Activated naive CD8-positive, alpha-beta T cell treated with anti-CD3 and anti-CD28 coated beads, Interleukin-2, amount 10 ng/mL, durations not matched to agents 7 days and 5 days (primary cell): Measurements from ENCODE around the gene GPR173. TPM values are rescaled to one million over a fixed set of nuclear protein-coding genes. Genes with fewer than 3 reads are reported as not detected.

Source experiments
- ATAC-seq: fragments of 150-1000 bp; cut with Tn5 transposase; one replicate; pipeline ENCODE4 v1.10.0; 2021; ENCODE audit warnings: low read depth, moderate library complexity
- POLR2A ChIA-PET: fragments of 350-600 bp; sonication (Branson Sonifier 250); formaldehyde crosslinking; loops from one replicate; lab custom pipeline; 2021; ENCODE audit warnings: antibody characterized with exemption; lab: Charles Lee
- DNase-seq: peaks from one replicate; pipeline ENCODE4 v3.0.0; 2021
- H3K27ac Mint-ChIP-seq: one replicate; pipeline ENCODE4 v1.8.0; 2022; ENCODE audit warnings: mild to moderate bottlenecking, mixed read lengths
- H3K27me3 Mint-ChIP-seq: one replicate; pipeline ENCODE4 v1.8.0; 2022; ENCODE audit warnings: mild to moderate bottlenecking, moderate library complexity, mixed read lengths
- H3K36me3 Mint-ChIP-seq: one replicate; pipeline ENCODE4 v1.8.0; 2021; ENCODE audit warnings: mild to moderate bottlenecking, mixed read lengths
- H3K4me1 Mint-ChIP-seq: one replicate; pipeline ENCODE4 v1.8.0; 2021; ENCODE audit warnings: mixed read lengths
- H3K4me3 Mint-ChIP-seq: one replicate; pipeline ENCODE4 v1.8.0; 2022; ENCODE audit warnings: mild to moderate bottlenecking, moderate library complexity, mixed read lengths
- H3K9me3 Mint-ChIP-seq: one replicate; pipeline ENCODE4 v1.8.0; 2021; ENCODE audit warnings: mixed read lengths
- total RNA-seq, 2 experiments: library from RNA; stranded (reverse); gene quantifications; one replicate each; pipeline ENCODE4 v1.2.3, GENCODE V29; 2021

Gene GPR173
- total RNA-seq, 2 experiments from 2014 or later = 0.08 to 0.14 TPM

DNA sequence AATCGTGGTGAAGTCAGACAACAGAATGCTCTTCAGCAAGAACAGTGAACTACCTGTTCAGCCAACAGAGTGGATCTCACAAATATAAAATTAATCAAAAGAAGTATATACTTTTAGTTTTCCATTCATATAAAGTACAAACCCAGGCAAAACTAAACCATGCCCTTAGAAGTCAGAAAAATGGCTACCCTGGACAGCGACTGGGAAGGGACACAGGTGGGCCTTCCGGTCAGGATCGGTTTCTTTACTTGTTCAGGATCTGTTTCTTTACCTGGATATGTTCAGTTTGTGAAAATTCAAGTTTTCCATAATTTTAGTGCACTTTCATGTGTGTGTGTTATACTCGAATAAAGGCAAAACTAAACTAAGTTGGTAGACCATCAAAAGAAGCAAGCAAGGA is 12.4 kb upstream of the GPR173 start:
- Mint-ChIP-seq H3K36me3 (no peaks in the 10 kb centered on the region), H3K4me3 (no peak overlapping the region), H3K9me3 (no peaks in the 10 kb centered on the region), H3K4me1 (no peaks in the 10 kb centered on the region), H3K27ac (no peak overlapping the region), H3K27me3 (peaks cover 4% of the 10 kb centered on the region)
- DNase-seq = no peak
- no peak for ATAC-seq
- POLR2A ChIA-PET = no interaction called here

GRCh38 chrX:53039236-53039635 is 9.4 kb upstream of the GPR173 start:
- Mint-ChIP-seq H3K27me3 (peaks cover 6% of the 10 kb centered on the region), H3K9me3 (no peaks in the 10 kb centered on the region), H3K27ac (no peak overlapping the region), H3K36me3 (no peaks in the 10 kb centered on the region), H3K4me1 (no peaks in the 10 kb centered on the region), H3K4me3 (no peak overlapping the region)
- POLR2A ChIA-PET = no interaction called here
- no peak for ATAC-seq
- DNase-seq = no peak

DNA sequence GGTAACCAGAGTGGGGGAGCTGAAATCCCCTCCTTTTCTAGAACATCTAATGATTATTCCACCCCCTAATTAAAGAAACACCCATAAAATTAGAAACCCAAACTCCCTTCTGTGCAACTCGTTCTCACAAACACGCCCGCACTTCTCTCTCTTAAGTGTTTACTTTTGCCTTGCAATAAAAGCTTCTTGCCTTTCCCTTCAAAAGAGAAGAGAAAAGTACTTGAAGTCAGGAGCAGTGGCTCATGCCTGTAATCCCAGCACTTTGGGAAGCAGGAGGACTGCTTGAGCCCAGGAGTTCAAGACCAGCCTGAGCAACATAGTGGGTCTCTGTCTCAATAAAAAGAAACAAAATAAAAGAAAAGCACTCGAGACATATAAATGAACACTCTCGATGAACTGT is 3.6 kb upstream of the GPR173 start:
- H3K9me3 Mint-ChIP-seq = no peaks in the 10 kb centered on the region
- H3K4me1 Mint-ChIP-seq = no peaks in the 10 kb centered on the region
- no peaks in the 10 kb centered on the region for H3K36me3 Mint-ChIP-seq
- ATAC-seq = no peak
- no peak overlapping the region for H3K27ac Mint-ChIP-seq
- H3K27me3 Mint-ChIP-seq = peaks cover 7% of the 10 kb centered on the region
- POLR2A ChIA-PET = no interaction called here
- no peak overlapping the region for H3K4me3 Mint-ChIP-seq
- no peak for DNase-seq

GRCh38 chrX:53047228-53047627 is 1.4 kb upstream of the GPR173 start:
- H3K27ac Mint-ChIP-seq = no peak overlapping the region
- POLR2A ChIA-PET = no interaction called here
- no peaks in the 10 kb centered on the region for H3K4me1 Mint-ChIP-seq
- H3K27me3 Mint-ChIP-seq = peaks cover 4% of the 10 kb centered on the region
- H3K36me3 Mint-ChIP-seq = no peaks in the 10 kb centered on the region
- DNase-seq (no peak), ATAC-seq (no peak)
- no peak overlapping the region for H3K4me3 Mint-ChIP-seq
- no peaks in the 10 kb centered on the region for H3K9me3 Mint-ChIP-seq

DNA sequence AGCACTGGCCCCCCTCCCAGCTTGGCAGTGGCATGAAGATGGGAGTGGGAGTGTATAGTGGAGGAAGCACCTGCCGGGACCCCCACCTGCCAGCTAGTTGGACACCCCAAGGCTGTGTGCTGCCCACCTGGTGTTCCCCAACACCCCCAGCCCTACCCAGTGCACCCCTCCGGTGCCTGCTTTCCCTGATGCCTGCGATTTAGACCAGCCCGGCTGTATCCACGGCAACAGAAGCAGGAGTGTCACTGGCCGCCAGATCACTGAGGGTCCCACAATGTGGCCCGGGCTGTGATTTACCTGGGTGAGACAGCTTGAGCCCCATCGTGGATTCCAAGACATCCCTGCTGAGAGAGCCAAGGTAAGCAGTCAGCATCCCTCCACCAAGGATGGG is 533 bp downstream of the GPR173 start:
- ATAC-seq (no peak), DNase-seq (no peak)
- POLR2A ChIA-PET = no interaction called here
- no peak overlapping the region for H3K27ac Mint-ChIP-seq
- H3K4me1 Mint-ChIP-seq = no peaks in the 10 kb centered on the region
- peaks cover 4% of the 10 kb centered on the region for H3K27me3 Mint-ChIP-seq
- H3K4me3 Mint-ChIP-seq = no peak overlapping the region
- no peaks in the 10 kb centered on the region for H3K9me3 Mint-ChIP-seq
- H3K36me3 Mint-ChIP-seq = no peaks in the 10 kb centered on the region

- H3K9me3 Mint-ChIP-seq = no peaks in the 10 kb centered on the region
- H3K36me3 Mint-ChIP-seq = no peaks in the 10 kb centered on the region
- H3K27ac Mint-ChIP-seq = no peak overlapping the region
- no peaks in the 10 kb centered on the region for H3K4me1 Mint-ChIP-seq
- peaks cover 4% of the 10 kb centered on the region for H3K27me3 Mint-ChIP-seq
- no peak for ATAC-seq
- H3K4me3 Mint-ChIP-seq = no peak overlapping the region
- POLR2A ChIA-PET = no interaction called here
- DNase-seq = no peak
Measured at GRCh38 chrX:53050841-53051240, 2.3 kb downstream of the GPR173 start.

DNA sequence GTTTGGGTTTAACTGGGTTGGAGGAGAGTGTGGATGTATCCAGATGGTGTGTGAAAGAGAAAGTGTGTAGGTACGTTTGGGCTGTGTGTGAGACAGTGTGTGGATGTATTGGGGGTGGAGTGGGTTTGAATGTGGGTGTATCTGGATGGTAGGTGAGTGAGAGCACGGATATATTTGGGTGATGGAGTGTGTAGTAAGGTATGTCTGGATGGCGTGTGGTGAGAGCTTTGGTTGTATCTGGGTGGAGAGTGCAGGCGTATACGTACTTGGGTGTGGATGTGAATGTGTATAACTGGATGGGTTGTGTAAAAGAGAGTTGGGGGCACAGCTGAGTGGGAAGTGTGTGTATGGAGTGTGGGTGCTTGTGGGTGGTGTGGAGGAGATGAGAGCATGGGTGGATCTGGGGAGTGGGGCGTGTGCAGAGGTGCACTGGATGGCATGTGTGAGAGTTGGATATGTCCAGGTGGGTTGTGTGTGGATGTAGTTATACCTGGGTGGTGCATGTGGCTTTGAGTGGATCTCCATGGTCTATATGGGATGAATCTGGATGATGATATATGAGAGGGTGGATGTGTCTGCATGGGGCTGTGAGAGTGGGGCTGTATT is 6.8 kb downstream of the GPR173 start:
- Mint-ChIP-seq H3K9me3 (no peaks in the 10 kb centered on the region), H3K27ac (no peak overlapping the region), H3K4me1 (no peaks in the 10 kb centered on the region), H3K4me3 (no peak overlapping the region), H3K27me3 (no peaks in the 10 kb centered on the region), H3K36me3 (no peaks in the 10 kb centered on the region)
- no peak for ATAC-seq
- POLR2A ChIA-PET = no interaction called here
- no peak for DNase-seq

GRCh38 chrX:53056292-53056691 is 7.7 kb downstream of the GPR173 start:
- H3K27me3 Mint-ChIP-seq = no peaks in the 10 kb centered on the region
- H3K36me3 Mint-ChIP-seq = no peaks in the 10 kb centered on the region
- POLR2A ChIA-PET = no interaction called here
- DNase-seq = no peak
- H3K4me1 Mint-ChIP-seq = no peaks in the 10 kb centered on the region
- H3K27ac Mint-ChIP-seq = no peak overlapping the region
- H3K9me3 Mint-ChIP-seq = no peaks in the 10 kb centered on the region
- no peak overlapping the region for H3K4me3 Mint-ChIP-seq
- no peak for ATAC-seq

DNA sequence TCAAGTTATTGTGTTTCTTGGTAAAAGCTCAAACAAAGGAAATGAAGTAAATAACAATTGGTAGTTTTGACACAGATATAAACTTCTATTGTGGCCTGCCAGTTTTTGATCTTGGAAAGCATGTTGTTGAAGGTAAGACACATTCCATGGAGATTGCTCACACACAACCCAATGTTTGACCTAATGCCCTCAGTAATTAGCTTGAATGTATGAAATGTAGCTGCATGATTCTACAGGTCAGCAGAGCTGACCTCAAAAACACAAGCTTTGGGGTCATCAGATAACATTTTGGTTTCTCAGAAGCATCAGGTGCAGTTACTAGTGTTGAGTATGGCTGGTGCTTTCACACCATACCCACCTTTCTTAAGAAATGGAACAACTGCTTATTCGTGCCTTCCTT is 16.5 kb downstream of the GPR173 start:
- H3K4me3 Mint-ChIP-seq = no peak overlapping the region
- POLR2A ChIA-PET = no interaction called here
- no peak for ATAC-seq

DNA sequence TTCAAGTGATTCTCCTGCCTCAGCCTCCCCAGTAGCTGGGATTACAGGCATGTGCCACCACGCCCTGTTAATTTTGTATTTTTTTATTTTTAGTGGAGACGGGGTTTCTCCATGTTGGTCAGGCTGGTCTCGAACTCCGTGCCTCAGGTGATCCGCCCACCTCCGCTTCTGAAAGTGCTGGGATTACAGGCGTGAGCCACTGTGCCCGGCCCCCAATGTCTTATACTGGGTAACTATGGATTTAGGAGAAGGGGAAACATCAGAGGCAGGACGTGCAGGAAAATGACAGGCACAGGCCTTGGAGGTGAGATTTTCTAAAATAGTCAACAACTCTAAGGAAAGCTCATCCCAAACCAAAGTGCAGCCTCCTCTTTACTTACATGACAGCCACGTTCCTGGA is 22.5 kb downstream of the GPR173 start:
- DNase-seq (no peak), ATAC-seq (no peak)
- Mint-ChIP-seq H3K27me3 (no peaks in the 10 kb centered on the region), H3K36me3 (no peaks in the 10 kb centered on the region), H3K9me3 (no peaks in the 10 kb centered on the region), H3K27ac (no peak overlapping the region), H3K4me3 (no peak overlapping the region), H3K4me1 (peaks cover 8% of the 10 kb centered on the region)
- POLR2A ChIA-PET = interaction anchor here (1.3 kb wide), 1 partner anchor 11 kb away, joined by 8 read pairs; the partner anchor contains the start of gene TSPYL2

More for the DNA sequence above, 16.5 kb downstream of the GPR173 start:
- H3K9me3 Mint-ChIP-seq = no peaks in the 10 kb centered on the region
- H3K27me3 Mint-ChIP-seq = peaks cover 2% of the 10 kb centered on the region
- no peaks in the 10 kb centered on the region for H3K36me3 Mint-ChIP-seq
- H3K4me1 Mint-ChIP-seq = no peaks in the 10 kb centered on the region
- H3K27ac Mint-ChIP-seq = no peak overlapping the region
- DNase-seq = no peak

DNA sequence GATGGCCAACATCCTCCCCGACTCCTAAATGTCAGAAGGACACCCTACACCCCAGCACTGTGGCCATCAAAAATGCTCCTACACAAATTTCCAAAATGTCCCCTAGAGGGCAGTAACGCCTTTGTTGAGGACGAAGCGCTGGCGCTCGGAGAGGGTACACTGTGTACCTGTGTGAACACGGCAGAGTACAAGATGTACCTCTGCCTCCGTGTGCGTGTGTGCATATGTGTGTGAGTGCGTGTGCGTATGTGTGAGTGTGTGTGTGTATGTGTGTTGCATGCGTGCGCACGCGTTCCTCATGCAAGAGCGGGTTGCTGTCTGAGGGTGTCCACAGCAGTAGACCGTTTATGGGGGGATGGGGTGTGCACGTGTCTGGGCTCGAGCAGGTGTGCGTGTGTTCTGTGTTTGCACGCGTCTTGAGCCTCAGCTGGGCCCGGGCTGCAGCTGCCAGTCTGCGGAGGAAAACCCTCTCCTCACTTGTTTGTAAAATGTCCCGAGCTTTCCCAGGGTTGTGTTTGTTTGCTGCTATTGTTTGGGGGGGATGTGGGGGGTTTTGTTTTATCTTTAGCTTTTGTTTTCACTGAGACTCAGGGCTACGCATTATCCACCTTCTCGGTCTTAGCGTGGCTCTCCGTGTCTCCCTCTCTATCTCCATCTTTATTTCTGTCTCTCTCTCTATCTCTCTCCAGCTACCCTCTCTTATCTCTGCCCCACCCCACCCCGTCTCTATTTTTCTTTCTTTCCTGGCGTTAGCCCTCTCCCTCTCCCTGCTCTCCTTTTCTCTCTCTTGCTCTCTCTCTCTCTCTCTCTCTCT is 23.2 kb downstream of the GPR173 start:
- Mint-ChIP-seq H3K36me3 (no peaks in the 10 kb centered on the region), H3K4me1 (peaks cover 8% of the 10 kb centered on the region), H3K27ac (peak overlapping the region; percentile 85), H3K4me3 (peak overlapping the region; percentile 87), H3K27me3 (no peaks in the 10 kb centered on the region), H3K9me3 (no peaks in the 10 kb centered on the region)
- peak; percentile 80 for ATAC-seq
- POLR2A ChIA-PET = interaction anchor here (1.3 kb wide), 1 partner anchor 10 kb away, joined by 8 read pairs; the partner anchor contains the start of gene TSPYL2
- DNase-seq = peak; percentile 60

DNA sequence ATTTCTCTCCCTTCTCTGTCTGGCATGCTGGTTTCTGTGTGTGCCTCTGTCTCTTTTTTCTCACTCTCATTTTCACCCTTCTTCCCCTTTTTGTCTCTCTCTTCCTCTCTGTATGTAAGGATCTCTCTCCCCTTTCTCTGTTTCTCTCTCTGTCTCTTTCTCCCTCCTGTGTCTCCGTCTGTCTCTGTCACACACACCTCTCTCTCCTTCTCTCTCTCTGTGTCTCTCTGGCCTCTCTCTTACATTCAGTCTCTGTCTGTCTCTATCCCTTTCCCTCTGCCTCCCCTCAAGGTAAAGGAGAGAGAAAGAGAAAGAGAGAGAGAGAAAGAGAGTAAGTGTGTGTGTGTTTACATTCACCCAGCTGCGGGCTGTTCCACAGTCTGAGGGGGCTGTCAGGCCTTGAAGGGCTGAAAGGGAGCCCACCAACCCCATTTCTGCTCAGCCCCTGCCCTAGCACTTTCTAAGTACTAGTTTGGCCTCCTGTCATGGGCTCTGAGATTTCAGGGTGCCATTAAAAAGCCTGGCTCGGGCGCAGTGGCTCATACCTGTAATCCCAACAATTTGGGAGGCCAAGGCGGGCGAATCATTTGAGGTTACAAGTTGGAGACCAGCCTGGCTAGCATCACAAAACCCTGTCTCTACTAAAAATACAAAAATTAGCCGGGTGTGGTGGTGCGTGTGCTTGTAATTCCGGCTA is 24.0 kb downstream of the GPR173 start:
- peak overlapping the region; percentile 85 for H3K27ac Mint-ChIP-seq
- no peaks in the 10 kb centered on the region for H3K27me3 Mint-ChIP-seq
- peaks cover 8% of the 10 kb centered on the region for H3K4me1 Mint-ChIP-seq
- no peaks in the 10 kb centered on the region for H3K36me3 Mint-ChIP-seq
- H3K9me3 Mint-ChIP-seq = no peaks in the 10 kb centered on the region
- DNase-seq = no peak
- no peak for ATAC-seq
- POLR2A ChIA-PET = interaction anchor here (0.6 to 1.3 kb wide), 2 partner anchors 8 to 10 kb away, joined by 3 to 8 read pairs; partner anchors contain the start of gene TSPYL2
- H3K4me3 Mint-ChIP-seq = peak overlapping the region; percentile 87

DNA sequence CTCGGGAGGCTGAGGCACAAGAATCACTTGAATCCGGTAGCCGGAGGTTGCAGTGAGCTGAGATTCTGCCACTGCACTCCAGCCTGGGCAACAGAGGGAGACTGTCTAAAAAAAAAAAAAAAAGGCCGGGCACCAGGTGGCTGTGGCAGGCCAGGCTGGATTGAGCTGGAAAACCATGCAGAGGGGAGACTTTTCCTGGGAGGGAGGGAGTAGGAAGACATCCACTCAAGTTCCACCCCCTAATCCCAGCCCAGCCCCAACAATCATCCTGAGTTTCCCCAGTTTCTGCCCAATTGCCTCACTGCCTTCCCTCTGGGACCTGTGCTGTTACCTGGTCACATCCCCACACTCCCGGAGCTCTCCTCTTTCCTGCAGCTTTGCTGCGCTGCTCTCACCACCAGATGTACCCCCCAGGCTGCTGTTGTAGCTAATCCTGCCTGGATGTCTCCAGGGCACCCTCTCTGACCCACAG is 24.6 kb downstream of the GPR173 start:
- peaks cover 8% of the 10 kb centered on the region for H3K4me1 Mint-ChIP-seq
- peak overlapping the region; percentile 74 for H3K4me3 Mint-ChIP-seq
- POLR2A ChIA-PET = interaction anchor here (0.6 kb wide), 1 partner anchor 8 kb away, joined by 3 read pairs; no protein-coding TSS in a partner anchor
- ATAC-seq (no peak), DNase-seq (no peak)
- no peak overlapping the region for H3K27ac Mint-ChIP-seq
- no peaks in the 10 kb centered on the region for H3K9me3 Mint-ChIP-seq
- no peaks in the 10 kb centered on the region for H3K27me3 Mint-ChIP-seq
- no peaks in the 10 kb centered on the region for H3K36me3 Mint-ChIP-seq
